Medulla oblongata (tissue), 1 donor: ENCODE results near the gene FAM193A.
A peak's percentile ranks its signal among the peaks of the same experiment; 100 is the strongest.
"Not testable (repeated sequence)": the region's sequence is repeated elsewhere in the genome, so short reads cannot be mapped to it uniquely, and the experiment has no call there.

ENCODE experiments used
- DNase-seq: peaks from one replicate; pipeline ENCODE4 v3.0.0-alpha.2; 2015; ENCODE audit errors: extremely low spot score

The FAM193A gene

DNA sequence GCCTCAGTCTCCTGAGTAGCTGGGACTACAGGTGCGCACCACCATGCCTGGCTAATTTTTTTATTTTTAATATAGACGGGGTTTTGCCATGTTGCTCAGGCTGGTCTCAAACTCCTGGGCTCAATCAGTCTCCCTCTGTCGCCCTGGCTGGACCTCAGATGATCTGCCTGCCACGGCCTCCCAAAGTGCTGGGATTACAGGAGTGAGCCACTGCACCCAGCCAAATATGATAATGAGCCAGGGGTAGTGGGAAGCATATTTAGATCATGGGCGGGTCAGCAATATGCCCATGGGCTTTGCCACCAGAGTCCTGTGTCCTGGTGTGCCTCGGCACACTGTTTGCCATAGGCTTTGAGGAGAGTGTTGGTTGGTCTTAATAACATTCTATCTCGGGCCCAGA lies 71.8 kb downstream of the FAM193A start:
- DNase-seq, result no peak

DNA sequence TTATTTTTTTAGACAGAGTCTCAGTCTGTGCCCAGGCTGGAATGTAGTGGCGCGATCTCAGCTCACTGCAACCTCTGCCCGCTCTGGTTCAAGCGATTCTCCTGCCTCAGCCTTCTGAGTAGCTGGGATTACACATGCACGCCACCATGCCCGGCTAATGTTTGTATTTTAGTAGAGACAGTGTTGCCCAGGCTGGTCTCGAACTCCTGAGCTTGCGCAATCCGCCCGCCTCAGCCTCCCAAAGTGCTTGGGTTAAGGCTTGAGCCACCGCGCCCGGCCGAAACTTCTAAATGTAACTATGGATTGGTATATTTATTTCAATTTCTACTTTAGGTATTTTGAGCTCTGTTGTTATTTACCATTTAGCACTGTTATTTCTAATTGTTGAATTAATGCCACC lies 79.4 kb downstream of the FAM193A start:
- DNase-seq, result no peak

DNA sequence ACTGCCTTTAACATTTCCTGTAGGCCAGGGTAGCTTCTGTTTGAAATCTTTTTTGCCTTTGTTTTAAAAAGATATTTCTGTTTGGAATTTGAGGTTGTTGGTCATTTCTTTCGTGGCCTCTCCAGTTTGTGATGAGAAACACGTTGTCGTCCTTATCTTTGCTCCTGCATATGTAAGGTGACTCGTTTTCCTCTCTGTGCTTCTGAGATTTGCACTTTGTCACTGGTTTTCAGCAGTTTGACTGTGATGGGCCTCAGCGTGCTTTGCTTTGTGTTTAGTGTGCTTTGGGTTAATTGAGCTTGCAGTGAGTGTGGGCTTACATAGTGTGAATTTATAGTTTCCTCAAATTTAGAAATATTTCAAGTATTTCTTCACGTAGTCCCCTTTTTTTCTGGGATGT lies 81.5 kb downstream of the FAM193A start:
- DNase-seq, result no peak

DNA sequence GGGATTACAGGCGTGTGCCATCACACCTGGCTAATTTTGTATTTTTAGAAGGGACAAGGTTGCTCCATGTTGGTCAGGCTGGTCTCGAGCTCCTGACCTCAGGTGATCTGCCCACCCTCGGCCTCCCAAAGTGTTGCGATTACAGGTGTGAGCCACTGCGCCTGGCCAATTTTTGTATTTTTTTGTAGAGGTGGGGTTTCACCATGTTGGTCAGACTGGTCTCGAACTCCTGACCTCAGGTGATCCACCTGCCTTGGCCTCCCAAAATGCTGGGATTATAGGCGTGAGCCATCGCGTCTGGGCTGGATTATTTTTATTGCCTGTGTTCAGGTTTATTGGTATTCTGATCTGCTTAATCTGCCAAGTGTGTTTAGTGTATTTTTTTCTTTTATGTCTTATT lies 82.3 kb downstream of the FAM193A start:
- DNase-seq, result not testable (repeated sequence)

DNA sequence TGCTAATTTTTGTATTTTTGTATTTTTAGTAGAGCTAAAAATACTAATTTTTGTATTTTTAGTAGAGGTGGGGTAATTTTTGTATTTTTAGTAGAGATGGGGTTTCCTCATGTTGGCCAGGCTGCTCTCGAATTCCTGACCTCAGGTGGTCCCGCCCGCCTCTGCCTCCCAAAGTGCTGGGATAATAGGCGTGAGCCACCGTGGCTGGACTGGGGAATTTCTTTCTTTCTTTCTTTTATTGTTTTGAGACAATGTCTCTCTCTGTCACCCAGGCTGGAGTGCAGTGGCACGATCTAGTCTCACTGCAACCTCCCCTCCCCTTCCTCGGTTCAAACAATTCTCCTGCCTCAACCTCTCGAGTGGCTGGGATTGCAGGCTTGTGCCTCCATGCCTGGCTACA lies 83.0 kb downstream of the FAM193A start:
- no peak for DNase-seq

DNA sequence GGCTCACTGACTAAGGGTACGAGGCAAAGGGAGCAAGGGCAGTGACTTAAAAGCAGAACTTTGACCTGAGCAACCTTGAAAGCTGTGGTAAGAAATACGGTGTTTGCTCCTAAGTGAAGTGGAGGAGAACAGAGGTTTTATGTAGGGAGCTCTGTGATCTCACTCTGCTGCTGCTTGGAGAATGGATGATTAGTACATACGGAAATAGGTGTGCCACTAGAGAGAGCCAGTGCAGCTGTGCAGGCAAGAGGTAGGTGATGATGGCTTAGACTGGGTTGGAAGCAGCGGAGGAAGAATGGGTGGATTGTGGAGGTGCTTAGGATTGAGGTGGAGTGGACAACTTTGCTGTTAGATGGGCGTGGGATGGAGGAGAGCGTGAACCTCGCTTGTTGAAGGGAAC lies 85.0 kb downstream of the FAM193A start:
- no peak for DNase-seq

DNA sequence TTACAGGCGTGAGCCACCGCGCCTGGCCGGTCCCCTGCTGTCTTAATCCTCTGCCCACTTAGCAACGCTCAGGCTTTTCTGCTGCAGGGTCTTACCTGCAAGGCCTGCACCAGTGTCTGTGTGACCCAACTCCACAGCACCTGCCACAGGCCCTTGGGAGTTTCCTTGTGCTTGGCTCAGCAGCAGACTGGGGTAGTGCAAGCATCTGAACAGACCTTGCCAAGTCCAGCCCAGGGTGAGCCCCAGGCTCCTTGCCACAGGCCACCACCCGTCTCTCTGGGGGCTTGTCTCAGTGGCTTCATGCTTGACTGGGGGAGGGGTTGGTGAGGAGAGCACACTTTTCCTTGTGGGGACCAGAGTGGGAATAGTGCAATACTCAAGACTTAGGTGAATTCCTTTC lies 87.0 kb downstream of the FAM193A start:
- no peak for DNase-seq

DNA sequence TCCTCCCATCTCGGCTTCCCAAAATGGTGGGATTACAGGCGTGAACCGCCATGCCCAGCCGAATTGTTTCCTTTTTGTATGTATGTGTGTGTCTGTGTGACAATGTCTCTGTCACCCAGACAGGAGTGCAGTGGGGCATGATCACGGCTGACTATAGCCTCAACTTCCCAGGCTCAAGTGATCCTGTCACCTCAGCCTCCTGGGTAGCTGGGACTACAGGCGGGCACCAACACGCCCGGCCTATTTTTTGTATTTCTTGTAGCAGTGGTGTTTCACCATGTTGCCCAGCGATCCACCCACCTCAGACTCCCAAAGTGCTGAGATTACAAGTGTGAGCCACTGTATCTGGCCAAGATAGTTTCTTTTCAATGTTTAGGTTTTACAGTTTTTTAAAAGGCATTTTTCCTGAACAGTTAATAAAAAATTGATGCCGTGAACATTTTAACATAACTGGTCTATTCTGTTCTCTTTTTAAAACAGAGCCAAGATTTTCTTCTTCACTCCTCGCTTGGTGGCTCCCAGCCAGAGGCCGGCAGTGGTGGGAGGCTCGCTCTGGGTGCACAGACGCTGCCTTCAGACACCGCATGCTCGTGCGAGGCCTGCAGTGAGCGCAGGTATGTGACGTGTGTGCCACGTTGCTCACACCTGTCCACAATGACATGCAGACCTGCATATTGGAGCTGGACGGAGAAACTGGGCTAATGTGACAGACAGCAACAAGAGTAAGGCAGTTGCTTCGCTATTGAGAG lies 88.5 kb downstream of the FAM193A start:
- no peak for DNase-seq

DNA sequence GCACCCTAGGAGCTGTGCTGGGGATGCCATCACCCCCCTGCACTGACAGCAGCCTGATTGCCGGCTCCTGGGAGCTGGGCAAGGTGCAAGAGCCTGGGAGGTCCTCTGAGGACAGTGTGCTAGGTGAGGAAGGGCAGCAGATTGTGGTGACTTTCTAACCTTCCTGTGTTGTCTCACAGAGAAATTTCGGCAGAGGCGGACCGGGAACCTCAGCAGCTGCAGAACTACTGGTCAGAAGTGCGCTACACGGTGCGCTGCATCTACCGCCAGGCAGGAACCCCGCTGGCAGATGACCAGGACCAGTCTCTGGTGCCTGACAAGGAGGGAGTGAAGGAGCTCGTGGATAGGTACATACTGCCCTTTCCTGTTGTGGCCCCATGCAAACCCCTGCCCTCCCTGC lies 89.8 kb downstream of the FAM193A start:
- no peak for DNase-seq

DNA sequence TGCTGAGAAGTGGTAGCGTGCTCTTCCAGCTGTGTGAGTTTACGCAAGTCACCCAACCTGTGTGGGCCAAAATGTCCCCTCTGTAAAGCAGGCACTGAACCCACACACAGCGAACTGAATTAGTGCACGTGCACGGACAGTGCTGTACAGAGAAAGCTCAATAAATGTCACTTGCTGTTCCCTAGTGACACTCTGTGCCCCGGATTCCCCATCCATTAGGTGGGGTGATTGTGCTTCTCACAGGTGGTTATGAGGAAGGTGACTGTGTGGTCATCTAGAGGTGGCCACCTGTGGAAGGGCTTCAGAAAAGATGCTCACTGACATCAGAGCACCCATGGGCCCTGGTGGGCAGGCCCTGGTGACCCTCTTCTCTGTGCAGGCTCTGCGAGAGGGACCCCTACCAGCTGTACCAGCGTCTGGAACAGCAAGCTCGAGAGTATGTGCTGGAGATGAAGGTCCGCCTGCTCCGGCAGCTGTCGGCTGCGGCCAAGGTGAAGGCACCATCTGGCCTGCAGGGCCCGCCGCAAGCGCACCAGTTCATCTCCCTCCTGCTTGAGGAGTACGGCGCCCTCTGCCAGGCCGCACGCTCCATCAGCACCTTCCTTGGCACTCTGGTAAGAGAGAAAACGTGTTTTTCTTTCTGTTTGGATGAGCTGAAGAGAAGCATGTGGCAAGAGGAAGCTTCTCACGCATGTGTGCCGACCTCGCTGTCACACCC lies 94.3 kb downstream of the FAM193A start:
- DNase-seq, result no peak

DNA sequence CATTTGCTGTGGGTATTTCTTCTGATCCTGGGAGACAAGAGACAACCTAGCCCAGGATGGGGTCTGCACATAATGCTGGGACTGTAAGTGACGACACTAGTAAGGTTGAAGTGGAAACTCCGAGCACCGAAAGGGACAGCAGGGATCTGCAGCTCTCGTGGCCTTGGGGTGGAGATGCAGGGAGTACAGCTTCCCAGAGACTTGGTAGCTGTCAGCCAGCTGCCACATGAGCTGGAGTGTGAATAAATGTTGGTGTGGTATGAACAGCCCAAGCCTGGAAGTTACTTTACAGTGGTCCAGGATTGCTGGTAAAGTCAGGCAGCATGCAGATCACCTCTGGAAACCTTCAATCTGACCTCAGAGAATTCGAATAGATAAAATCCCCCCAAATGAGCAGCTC lies 97.6 kb downstream of the FAM193A start:
- DNase-seq, result no peak

DNA sequence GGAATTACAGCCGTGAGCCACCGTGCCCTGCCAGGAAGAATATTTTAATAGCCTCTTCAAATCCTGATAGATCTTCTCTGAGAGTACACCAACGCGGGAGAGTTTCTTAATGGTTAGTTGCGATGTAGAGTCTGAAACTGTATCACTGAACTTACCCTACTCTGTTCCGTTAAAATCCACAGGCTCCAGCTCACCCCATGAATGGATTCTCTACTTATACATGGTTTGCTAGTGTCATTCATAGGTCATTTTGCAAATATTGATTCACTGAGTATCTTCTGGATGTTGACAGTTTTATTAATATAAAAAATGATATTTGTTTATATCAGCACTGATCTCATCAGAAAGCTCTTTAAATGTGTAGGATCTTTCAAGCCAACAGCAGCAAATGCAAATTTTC lies 99.9 kb downstream of the FAM193A start:
- no peak for DNase-seq

DNA sequence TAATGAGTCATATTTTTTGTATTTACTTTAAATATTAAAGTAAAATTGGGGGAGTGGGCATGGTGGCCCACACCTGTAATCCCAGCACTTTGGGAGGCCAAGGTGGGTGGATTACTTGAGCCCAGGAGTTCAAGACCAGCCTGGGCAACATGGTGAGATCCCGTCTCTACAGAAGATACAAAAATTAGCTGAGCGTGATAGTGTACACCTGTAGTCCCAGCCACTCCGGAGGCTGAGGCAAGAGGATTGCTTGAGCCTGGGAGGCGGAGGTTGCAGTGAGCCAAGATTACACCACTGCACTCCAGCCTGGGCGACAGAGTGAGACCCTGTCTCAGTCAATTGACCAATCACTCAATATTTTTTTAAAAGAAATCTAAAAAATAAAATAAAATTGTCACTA lies 100.5 kb downstream of the FAM193A start:
- DNase-seq, result not testable (repeated sequence)

DNA sequence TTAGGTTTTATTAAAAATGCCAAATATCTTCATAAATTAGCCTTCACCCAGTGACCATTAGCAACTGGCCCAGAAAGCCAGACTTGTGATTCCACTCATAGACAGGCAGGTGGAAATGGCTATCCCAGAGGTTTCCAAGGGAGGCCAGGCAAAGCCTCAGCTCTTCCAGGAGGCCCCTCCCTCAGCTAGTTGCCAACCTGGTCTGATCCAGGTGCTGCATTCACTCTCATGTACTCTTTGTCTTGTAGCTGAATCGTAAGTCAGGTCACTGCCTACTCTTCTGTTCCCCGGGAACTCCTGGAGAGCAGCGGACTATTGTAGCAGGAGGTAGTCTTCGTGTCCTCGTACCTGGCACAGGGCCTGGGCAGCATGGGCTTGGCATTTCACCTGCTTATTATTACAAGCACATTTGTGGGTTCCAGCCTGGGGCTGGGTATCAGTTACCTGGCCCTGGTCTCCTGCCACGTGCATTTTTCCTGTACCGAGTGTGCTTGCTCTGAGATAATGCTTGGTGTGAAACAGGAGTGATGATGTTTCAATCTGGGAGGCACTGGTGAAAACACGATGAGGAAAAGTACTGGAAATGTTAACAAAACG lies 101.6 kb downstream of the FAM193A start:
- no peak for DNase-seq

DNA sequence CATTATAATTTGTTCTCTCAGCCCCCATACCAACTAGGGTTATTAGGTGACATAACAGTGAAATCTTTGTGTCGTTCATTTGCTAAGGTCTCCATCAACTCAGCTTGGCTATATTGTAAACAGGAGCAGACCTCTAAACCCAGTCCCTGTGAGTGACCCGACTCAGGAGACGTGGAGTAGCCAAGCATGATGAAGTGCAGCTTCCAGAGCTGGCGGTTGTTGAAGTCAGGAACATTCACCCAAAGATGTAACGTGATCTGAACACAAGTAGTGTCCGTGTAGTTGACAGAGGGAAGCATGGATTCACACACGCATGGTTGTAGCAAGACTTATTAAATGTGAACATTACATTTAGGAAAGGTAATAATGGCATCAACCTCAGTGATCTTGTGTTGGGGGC lies 102.3 kb downstream of the FAM193A start:
- no peak for DNase-seq

DNA sequence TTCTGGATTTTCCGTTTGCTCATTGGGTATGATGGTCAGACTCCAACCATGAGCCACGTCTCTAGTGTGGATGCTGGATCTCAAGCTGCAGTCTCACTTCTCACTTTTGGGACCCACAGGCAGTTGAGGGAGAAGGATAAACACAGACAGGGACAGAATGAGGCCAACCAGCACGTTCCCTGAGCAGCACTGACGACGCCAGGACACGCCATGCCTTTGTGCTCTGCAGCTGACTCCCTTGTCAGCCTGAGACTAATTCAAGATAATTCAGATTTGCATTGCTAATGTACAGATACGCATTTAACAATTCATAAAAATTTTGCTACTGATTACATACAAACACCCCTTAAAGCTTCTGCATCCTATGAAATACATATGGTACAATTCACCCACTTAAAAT lies 106.5 kb downstream of the FAM193A start:
- no peak for DNase-seq

DNA sequence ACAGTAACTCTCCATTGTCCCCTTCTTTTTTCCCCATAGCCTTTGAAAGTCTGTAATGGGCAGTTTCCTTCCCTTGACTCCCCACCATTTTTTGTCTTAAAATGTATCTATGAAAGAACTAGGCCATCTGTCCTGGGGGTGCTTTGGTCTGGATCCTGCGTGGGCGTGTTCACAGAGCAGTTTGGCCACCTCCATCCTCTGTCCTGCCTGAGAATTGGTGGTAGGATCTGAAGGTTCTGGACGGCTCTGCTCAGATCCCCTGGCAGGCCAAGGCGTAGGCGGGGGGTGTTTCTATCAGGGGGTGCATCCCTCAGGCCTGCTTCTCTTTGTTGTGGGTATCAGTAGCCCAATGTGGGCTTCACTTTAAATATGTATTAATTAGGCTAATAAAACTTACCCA lies 107.1 kb downstream of the FAM193A start:
- no peak for DNase-seq

DNA sequence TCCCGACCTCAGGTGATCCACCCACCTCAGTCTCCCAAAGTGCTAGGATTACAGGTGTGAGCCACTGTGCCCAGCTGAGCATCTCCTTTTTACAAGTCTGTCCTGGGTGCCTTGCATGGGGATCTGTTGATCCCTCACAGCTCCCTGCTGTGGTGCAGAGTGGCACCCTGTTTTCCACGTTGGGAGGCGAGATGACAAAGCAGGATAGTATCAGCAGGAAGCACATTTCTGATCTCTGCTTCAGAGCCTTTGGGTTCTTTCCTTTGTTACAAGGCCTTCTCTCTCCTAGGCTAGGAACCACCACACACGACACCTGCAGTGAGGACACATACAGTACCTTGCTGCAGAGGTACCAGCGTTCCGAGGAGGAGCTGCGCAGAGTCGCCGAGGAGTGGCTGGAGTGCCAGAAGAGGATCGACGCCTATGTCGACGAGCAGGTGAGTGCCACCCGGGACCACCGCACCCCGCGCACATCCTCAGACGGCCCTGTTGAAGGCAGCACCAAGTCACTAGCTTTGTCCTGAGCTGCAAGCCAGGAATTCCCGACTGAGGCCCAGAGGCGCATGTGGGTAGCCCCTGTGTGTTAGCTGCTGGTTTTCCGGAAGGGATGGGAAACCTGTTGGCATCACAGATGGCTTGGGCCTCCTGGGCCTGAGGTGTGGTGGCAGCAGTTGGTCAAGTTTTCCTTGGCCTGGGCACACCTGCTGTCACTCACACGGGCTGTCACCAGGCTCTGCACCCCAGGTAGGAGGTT lies 110.1 kb downstream of the FAM193A start:
- no peak for DNase-seq

DNA sequence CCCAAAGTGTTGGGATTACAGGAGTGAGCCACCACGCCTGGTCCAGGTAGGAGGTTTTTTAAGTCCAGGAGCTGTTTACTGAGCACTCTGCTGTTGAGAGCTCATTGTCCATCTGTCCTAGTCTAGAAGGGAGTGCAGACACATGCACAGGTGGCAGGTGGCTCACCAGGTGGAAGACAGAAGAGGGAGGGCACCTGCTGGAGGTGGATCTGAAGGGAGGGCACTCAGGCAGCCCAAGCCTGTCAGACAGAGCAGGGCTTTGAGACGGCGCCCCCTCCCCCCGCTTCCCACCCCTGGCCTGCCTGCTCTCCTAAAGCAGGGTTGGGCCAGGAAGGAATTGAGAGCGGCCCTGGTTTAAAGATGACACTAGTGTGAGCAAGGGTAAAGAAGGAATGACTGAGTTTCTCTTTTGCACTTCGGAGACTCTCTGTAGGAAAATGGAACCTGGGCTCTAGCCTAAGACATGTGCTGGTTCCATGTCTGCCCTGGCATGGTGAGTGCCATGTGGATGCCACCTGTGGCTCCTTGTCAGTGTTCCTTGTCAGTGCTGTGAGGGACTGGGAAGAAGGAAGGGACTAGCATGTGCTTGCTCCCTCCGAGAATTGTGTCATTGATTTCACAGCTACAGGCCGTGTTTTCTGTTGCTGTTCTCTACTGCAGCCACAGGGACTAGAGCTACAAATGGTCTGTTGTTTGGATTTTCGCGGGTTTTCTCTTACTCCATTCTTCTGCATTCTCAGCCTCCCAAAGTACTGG lies 111.1 kb downstream of the FAM193A start:
- DNase-seq, result peak; percentile 36

DNA sequence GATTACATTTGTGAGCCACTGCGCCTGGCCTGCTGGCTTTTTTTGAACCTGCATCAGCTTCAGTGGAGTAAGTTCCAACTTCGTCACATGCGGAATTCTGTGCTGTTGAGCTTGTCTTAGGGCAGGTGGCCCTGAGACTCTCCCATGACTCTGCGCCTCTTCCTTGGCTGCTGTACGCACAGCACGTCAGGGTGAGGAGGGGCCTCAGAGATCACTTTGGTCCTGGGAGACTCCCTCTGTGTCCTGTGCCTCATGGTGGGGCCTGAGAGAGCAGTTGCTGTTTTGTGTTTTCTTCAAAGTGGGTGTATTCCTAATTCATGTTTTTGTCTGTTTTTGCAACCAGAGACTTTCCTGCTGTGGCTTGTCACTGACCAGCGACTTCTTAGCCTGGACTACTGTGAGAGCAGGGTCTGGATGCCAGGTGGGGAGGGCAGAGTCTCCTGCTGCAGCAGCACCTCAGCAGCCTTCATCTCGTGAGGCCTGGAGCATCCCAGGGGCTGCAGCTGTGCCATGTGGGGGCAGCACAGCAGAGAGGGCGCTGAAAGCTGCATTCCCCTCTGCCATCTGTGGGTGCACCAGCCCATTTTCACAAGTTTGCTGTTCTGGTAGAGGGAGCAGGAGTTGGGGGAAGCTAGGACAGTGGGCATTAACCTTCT lies 111.8 kb downstream of the FAM193A start:
- no peak for DNase-seq

DNA sequence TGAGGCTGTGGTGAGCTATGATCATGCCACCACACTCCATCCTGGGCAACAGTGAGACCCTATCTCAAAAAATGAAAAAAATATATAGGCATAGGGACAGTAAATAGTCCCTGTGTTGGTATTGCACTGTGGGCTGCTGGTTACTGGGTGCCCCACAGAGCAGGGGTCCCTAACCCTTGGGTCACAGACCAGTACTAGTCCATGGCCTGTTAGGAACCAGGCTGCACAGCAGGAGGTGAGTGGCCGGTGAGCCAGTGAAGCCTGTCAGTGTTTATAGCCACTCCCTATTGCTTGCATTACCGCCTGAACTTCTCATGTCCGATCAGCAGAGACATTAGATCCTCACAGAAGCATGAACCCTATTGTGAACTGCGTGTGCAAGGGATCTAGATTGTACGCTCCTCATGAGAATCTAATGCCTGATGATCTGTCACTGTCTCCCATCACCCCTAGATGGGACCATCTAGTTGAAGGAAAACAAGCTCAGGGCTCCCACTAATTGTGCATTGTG lies 113.2 kb downstream of the FAM193A start:
- DNase-seq, result no peak
